HG03378 (cell line): Measurements from ENCODE around the gene GPRC5C.

Experiments
- ATAC-seq: cut with Tn5 transposase; IDR thresholded peaks from one replicate; pipeline ENCODE4 v1.9.1; 2021; ENCODE audit warnings: mild to moderate bottlenecking, moderate library complexity; ENCODE audit not compliant: unreplicated experiment

GPRC5C gene

GRCh38 chr17:74430706-74431567, 951 bp upstream of the GPRC5C start:
- ATAC-seq: no peak

- ATAC-seq: no peak
Observed at GRCh38 chr17:74432424-74432690, 469 bp downstream of the GPRC5C start.

GRCh38 chr17:74432766-74433391, 991 bp downstream of the GPRC5C start:
- no peak for ATAC-seq

- ATAC-seq: no peak
Observed at GRCh38 chr17:74433421-74434121, 1.7 kb downstream of the GPRC5C start.

- ATAC-seq: no peak
Observed at GRCh38 chr17:74435775-74436359, 4.0 kb downstream of the GPRC5C start.

GRCh38 chr17:74437702-74438101, 5.8 kb downstream of the GPRC5C start:
- no peak for ATAC-seq

GRCh38 chr17:74439691-74440567, 8.0 kb downstream of the GPRC5C start:
- no peak for ATAC-seq

GRCh38 chr17:74441537-74441936, 9.6 kb downstream of the GPRC5C start:
- no peak for ATAC-seq

GRCh38 chr17:74442291-74442669, 10.4 kb downstream of the GPRC5C start:
- no peak for ATAC-seq

- peak; percentile 69 for ATAC-seq
Observed at GRCh38 chr17:74442670-74443515, 11.0 kb downstream of the GPRC5C start.

GRCh38 chr17:74443516-74444296, 11.8 kb downstream of the GPRC5C start:
- ATAC-seq: no peak

GRCh38 chr17:74444406-74444805, 12.5 kb downstream of the GPRC5C start:
- ATAC-seq: no peak

GRCh38 chr17:74445158-74445557, 13.3 kb downstream of the GPRC5C start:
- ATAC-seq: no peak

- ATAC-seq: no peak
Observed at GRCh38 chr17:74446551-74447500, 14.9 kb downstream of the GPRC5C start.

GRCh38 chr17:74447628-74448159, 15.8 kb downstream of the GPRC5C start:
- ATAC-seq: no peak

- ATAC-seq: no peak
Observed at GRCh38 chr17:74448756-74449155, 16.9 kb downstream of the GPRC5C start.

- ATAC-seq: no peak
Observed at GRCh38 chr17:74449306-74449705, 17.4 kb downstream of the GPRC5C start.

GRCh38 chr17:74449773-74450172, 17.9 kb downstream of the GPRC5C start:
- no peak for ATAC-seq
